Stimulated activated CD8-positive, alpha-beta memory T cell treated with anti-CD3 and anti-CD28 coated beads, Interleukin-12 subunit alpha, Interleukin-12 subunit beta, amount 100 ng/mL, for 24 hours (primary cell): ENCODE results near the gene SLC25A26.

Experiments
- DNase-seq: peaks from one replicate; pipeline ENCODE4 v3.0.0-alpha.2; 2020; ENCODE audit errors: extremely low read depth

SLC25A26 gene

DNA sequence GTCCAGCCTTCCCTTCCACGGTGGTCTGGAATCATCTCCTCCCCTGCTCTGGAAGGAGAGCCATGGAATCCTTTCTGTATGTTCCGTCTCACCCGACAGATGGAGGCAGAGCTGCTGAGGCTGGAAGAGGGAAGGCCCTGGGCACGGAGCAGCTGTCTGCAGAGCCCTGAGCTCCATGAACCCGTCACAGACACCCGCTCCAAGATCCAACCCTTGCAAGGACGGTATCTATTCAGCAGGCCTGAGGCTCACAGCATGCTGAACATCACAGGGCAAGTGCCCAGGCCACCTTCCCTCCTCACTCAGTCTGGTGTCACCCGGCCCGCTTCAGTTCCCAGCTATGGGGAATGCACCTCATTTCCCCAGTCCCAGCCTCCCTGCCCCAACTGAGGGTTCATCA, 176.1 kb downstream of the SLC25A26 start:
- no peak for DNase-seq

DNA sequence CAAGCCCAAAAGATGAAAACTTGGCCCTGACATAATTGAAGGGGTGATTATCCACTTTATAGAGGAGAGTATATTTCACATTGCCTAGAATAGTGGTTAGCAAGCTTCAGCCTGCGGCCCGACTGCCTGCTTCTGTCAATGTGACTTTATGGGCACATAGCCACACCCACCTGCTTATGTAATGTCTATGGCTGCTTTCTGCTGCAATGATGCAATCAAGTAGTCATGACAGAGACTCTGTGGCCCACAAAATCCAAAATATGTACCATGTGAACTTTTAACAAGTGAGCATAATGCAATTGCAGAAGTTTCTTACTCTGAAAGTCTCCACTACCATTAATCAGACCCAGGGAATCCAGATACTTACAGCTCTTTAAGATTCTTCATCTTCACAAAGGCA, 176.9 kb downstream of the SLC25A26 start:
- DNase-seq: no peak

DNA sequence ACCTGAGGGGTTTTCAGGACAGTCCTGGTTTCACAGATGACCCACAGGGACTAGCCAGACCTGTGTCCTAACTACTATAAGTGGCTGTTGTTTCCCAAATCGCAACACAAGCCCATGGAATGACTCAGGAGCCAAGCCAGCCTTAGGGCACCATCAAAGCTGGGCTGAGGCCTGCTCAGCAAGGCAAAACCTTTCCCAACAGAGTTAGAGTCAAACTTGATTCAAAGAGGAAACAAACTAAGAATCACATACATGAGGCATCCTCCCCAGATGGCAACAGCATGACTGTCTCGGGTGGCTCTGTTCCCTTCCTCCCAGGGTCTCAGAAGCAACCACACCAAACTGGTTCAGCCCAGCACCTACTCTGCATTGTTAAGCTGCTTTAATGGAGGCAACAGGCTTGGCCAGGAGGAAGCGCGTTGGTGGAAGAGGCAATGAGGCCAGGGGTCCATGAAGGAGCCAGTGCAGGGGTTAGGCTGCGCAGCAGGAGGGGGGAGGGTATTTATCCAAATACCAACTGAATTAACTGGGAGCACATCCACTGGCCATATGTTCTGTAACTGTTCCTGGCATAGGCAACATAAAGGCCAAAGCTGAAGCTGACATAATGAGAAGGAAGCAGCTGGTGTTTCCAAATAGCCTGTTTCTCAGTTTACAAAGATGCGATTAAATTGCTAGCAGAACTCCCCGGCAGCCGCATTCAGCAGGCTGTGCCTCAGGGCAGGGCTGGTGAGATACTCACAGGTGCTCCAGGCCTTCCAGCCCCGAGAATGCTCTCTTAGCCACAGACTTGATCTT, 177.6 kb downstream of the SLC25A26 start:
- no peak for DNase-seq

DNA sequence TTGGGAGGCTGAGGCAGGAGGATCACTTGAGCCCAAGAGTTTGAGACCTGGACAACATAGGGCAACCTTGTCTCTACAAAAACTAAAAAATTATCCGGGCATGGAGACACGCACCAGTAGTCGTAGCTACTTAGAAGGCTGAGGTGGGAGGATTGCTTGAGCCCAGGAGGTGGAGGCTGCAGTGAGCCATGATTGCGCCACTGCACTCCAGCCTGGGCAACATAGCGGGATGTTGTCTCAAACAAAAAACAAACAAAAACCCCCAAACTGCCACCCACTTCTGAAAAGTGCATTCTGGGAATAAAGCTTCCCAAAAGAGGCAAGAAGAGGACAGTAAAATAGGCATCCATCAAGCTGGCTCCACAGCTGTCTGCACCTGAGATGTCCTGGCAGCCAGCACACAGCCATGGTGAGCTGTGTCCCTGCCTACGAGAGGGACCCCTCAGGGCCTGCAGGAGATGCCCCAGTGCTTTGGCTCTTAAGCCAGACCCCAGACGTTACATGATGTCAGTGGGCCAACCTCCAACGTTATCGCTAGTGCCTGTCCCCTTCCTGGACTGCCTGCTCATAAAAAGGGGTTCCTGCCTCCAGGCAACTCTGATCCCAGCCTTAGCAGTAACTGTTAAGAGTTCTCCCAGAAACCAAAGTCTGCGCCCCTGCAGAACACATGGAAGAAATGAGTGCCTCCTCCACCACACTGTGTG, 178.9 kb downstream of the SLC25A26 start:
- no peak for DNase-seq

DNA sequence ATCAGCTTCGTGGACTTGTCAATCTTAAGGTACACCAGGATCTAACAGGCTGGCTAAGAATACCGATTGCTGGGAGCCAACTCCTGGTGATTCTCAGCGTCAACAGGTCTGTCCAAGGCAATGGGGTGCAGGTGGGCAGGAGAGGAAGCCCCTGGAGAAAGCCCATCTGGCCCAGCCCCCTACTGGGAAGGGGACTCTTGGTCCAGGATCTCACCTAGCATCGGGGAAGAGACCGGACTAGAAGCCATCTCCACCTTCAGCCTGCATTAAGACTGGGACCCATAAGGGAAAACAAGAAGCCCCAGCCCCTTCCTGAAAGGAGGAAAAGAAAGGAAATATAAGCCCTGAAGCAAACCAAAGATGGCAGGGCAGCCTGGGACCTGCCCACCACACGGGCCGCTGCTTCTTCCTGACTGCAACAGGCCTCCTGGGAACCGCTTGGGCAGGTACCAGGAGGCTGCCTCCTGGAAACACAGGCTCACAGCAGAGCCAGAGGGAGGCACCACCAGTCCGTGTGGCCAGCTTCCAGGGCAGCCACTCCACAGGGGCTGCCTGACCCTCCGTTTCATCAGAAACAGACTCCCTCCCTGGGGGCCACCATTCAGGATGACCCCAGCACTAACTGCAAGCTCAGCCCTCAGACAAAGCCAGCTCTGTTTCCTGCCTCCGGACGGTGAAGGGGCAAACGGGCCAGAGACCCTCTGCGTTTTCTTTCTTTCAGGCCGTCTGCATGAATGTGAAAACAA, 179.8 kb downstream of the SLC25A26 start:
- no peak for DNase-seq

DNA sequence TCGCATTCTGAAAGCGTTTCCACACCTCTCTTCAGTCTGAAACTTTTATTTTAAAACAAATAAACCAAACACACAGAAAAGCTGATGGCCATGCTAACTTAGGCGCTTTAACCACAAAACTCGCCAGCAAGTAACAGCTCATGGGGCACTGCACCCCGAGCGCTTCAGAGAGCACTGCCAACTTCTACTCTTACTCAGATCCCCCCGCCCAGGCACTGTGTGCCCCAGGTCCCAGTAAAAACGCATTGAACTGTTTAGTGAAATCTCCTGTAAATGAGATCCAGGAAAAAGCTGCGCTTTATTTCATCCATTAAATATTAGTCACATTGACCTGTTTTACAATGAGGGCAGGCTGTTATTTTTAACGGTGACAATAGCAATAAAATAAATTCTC, 180.4 kb downstream of the SLC25A26 start:
- no peak for DNase-seq

DNA sequence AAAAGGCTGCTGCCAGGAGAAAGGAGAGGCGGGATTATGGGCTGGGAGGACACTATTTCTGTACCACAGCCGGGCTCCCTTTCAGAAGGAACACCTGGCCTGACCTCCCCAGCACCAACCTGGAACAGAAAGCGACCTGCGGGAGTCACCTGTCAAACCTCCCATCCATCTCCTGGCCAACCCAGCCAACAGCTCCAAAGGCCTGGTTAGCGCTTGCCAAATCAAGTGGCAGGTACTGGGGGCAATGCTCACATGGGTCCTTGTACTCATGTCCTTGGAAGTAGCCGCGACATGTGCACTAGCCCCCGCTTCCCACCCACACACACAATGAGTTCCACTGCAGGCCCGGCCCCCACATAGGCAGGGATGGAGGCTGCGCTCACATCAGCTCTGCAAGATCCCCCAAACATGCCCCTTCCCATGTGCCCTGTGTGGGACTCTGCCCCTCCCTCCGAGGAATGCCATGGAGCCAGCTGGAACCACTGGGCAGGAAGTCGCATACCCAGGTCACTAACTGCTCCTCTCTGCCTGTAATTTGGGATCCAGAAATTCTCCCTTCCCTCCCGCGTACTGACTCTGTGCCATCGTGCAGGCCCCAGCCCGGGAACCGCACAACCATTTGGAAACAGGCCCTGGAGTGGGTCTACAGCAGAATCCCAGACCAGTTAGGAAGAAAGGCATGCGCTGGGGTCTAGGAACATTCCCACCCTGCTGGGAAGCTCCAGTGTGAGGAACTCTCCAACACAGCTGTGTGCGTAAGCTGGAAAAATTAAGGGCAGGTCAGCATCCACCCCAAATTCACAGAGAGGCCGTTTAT, 181.1 kb downstream of the SLC25A26 start:
- DNase-seq: no peak

DNA sequence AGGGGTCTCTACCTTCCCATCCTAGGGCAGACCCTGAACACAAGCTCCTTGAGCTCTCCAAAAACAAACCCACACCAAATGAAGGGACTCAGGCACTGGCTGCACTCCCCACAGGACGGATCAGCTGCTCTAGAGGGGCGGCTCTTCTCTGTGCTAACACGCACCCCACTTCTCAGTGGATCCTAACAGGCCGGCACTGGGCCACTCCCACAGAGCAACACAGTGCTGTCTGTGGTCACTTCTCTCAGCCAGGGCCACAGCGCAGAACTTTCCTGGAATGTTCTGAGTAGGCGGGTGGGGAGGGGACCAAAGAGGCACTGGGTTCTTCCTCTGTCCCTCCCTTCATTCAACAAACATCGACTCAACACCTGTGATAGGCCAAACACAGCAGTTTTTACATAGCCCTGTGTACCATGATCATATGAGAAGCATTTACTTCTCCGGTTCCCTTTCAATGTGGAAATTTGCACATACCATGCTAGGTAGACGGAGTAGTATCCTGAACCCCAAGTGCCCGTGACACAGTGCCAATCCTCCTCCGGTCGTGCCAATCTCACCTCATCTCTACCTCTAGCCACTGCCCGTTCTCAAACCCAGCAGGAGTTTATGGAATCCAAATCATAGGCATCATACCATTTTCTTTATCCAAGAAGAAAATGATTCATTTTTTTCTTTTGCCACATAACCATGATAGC, 181.9 kb downstream of the SLC25A26 start:
- DNase-seq: no peak

DNA sequence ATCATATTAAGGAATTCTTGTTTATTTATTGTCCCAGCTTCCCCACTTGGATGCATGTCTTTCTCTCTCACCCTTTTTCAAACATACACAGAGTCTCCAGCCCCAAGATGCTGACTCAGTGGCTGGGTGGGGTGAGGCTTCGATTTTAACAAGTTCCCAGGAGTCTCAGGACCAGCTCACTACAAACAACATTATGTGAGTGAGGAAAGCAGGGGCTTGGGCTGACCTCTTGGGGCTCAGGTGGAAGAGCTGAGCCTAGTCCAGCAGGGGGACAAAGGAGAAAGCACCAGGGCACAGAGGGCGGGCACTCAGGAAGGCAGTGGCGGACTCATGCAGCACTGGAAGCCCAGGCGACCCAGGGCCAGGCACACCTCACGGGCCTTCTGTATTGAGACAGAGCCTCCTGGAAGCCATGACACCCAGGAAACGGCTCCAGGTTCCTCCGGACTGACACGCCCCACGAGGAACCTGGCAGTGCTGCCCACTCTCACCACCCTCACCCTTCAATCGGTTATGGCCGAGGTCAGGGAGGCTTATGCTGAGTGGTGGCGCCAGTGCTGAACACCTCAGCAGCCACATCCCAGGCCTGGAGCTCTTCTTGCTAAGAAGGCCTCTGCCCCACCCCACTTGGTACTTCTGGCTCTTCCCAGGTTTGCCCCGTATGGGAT, 182.7 kb downstream of the SLC25A26 start:
- DNase-seq: no peak

DNA sequence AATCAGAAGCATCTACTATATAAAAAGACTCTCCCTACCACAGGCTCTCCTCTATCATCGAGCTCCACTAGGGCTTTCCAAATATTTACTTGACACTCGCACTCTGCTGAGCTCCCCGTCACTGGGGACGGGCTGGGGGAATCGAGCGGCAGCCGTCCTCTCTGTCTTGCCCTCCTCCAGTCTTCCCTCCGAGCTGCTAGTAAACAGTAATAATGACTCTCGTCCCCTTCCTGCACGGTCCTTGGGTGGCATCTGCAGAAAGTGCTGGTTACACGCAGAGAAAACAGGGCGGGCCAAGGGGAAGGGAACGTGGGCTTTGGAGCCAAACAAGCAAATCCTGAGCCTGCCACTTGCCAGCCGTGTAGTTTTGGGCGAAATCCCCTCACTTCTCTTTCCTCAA, 183.4 kb downstream of the SLC25A26 start:
- DNase-seq: no peak

DNA sequence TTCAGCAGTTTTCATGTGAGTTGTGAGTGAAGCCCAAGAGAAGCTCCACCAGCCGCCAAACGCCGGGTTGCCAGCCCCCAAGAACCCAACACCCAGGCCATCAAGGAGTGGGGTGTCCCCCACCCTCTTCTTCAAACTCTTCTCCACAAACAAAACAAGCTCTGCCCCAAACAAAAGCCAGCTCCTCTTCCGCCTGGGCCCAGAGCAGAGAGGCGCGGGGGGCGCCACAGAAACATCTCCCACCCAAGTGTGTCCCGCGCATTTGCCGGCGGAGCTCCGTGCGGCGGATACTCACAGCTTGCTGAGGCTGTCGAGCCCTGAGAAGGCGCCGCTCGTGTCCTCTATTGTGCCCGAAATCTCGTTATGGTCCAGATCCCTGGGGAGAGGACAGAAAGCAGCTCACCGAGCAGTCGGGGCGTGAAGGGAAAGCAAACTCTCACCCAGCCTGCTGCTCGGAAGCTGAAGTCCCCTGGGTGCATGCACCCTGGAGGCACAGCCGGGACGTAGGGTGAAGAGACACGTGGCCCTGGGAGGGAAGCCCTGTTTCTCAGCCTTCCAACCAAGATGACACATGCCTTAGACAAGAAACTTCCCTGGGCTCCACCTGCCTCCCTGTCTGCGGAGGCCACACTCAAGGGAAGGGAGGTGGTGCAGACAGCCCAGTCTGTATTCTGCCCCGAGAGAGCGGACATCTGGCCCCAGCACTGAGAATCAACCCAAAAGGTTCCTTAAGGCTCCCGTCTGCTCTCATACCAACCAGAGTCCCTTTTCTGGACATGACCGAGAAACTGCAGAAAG, 184.3 kb downstream of the SLC25A26 start:
- DNase-seq: no peak

DNA sequence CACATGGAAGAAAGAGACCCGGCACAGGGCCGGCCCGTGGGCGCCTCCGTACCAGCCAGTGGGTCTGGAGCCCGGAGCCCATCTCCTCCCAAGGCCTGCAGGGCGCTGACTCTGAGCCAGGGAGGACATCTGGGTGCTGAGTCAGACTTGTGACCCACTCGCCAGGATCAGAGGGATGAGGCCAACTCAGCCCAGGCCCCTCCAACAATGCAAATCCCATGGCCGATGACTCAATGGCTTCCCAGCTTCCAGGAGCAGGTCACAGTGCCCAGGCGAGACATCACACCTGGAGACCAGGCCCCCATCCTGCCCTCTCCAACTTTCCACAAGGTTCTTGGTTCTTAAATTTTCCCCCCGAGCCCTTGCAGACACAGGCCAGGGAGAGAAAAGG, 184.9 kb downstream of the SLC25A26 start:
- no peak for DNase-seq

DNA sequence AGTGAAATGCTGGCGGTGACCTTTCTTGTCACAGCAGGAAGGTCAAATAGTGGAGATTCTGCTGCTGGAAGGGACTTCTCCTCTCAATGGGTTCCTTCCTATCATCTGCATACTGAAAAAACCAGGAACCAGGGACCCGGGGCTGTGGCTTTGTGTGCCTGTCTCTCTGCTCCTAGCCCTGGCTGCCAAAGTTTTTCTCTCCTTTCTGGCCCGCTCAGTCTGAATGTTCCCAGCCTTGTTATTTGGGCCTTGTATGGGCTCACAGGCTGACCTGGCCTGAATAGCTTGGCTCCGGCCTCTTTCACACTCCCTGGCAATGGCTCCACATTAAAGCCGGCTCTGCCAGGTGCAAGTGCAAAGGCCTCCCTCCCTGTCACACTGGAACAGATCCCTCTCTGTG, 185.4 kb downstream of the SLC25A26 start:
- no peak for DNase-seq

DNA sequence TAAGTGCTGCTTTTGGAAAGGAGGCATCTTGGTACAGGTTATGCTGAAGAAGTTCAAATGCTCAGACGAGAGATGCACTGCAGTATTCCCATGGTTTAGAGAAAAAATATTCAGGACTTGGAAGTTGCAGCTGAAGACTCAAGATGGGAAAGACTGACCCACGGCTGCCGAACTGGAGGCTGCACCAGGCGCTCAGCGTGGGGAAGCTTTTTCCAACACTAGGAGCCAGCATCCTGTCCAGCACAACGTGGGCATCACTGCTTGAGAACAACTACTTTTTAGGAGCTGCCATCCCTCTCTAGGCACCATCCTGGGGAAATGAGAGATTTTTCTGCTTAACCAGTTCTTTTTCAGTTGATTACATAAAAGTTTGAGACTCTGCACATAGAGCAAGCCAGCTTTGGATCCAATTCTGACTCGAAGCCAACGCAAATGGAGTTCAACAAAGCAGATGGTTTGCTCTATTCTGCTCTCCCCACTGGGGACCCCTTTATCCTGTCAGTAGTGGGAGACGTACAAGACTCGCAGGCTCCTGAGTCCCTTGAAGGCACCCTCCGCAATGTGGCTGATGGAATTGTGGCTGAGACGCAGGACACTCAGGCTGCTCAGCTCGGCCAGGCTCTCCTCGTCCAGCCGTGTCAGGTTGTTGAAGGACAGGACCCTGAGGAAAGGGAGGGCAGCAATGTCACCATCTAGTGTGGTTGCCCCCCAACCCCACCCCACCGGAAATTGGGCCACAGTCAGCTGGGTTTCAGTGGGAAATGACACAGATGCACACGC, 186.2 kb downstream of the SLC25A26 start:
- DNase-seq: no peak

DNA sequence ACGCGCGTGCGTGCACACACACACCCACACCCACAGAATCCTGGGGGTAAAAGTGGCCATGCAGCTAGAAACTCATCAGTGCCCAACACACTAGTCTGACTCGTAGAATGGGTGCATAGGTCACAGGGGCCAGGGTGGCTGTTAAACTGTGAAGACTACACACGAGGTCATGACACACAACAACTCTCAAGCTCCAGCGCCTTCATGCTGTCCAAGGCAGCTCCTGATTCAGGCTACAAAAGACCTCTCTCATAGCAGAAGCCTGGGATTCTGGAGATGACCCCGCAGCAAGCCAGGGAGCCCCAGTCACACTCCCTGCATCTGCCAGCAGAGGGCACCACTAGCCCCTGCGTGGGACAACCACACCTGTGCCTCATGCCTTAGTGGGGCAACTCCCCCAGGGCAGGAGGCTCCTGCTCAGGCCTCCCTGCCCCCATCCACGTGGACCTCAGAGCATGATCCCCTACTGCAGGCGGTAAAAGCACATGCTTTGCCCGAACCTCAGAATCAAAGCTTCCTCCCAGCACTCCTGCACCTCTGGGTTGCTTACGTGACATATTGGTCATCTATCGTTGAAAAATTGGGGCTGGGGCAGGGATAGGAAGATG, 186.9 kb downstream of the SLC25A26 start:
- peak; percentile 27 for DNase-seq

DNA sequence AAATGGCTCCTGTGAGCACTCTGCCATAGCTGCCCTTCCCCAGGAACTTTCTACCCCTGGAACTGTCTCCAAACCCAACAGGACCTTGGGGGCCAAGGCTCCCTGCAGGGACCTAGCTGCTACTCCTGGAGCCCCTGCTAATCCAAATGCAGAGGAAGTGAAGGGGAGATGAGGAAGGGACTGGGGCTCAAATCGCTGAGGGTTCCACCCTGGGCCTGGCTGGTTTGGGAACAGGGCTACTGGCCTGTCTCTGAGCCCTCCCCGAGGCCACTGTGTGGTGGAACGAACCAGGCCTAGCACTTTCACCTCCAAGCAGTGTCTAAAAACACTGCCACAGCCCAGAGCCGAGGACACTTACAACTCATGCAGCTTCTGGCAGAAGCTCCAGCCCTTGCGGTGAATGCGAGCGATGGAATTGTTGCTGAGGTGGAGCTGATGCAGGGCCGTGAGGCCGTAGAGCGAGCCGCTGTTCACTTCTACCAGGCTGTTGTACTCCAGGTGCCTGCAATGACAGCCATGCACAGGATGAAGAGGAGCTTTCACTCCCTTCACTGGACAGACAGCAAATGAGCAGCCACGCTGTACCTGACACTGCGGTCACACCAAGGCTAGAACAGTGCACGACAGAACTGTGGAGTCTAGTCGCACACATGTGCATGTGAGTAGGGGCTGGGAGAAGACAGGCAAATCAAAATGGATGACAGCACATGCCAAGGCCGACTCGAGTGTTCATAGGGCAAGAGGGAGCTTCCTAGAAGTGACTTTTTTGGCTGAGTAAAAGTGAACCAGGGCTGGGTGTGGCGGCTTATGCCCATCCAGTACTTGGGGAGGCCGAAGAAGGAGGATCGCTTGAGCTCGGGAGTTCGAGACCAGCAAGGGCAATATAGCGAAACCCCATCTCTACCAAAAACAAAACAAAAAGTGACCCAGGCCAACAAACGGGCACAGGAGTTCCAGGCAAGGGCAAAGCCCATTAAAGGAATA, 189.3 kb downstream of the SLC25A26 start:
- no peak for DNase-seq

DNA sequence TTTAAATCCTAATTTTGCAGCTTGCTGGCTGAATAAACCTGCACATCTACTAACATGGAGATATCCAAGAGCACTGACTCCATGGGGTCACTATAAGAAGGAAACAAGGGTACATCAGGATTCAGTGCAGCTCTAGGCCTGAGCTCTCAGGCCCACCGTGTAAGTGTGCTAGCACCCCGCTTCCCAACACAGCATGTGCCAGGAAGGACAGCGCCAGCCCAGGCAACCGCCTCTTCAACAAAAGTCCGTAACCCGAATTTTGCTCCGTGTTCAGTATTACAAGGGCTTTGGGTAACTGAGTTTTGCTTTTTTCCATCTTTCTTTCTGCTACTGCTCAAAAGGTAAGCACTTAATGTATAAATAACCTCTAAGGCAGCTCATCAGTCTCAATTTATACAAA, 190.2 kb downstream of the SLC25A26 start:
- no peak for DNase-seq
